CD4-positive, alpha-beta T cell treated with Interleukin-17A for 4 hours (primary cell): ENCODE results near the gene SETD5.

Experiments used
- DNase-seq: peaks from one replicate; pipeline ENCODE4 v3.0.0-alpha.2; 2020; ENCODE audit warnings: mixed read lengths

SETD5 gene

GRCh38 chr3:9409981-9410854 is 12.8 kb downstream of the SETD5 start:
- DNase-seq, result no peak

- no peak for DNase-seq
These were observed 13.9 kb downstream of the SETD5 start for GRCh38 chr3:9411302-9411701.

- DNase-seq, result no peak
These were observed 14.9 kb downstream of the SETD5 start for GRCh38 chr3:9412293-9412692.

DNA sequence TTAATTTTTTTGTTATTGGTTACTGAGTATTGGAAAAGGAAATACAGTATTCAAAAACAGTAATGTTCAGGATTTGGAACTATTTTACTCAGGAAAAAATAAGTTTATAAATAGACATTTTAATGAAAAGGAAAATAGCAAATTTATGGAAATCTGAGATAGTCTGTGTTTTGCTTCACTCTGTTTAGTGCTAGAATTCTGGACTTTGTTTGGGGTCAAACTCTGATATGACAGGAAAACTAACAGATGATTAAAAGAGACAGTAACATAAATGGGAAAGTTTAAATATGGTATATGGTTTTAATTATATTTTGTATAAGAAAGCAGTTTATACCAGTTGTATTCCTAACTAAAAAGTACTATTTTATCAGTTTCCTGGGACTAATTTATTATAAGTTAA is 17.4 kb downstream of the SETD5 start:
- no peak for DNase-seq

- no peak for DNase-seq
These were observed 18.2 kb downstream of the SETD5 start for GRCh38 chr3:9415485-9416138.

DNA sequence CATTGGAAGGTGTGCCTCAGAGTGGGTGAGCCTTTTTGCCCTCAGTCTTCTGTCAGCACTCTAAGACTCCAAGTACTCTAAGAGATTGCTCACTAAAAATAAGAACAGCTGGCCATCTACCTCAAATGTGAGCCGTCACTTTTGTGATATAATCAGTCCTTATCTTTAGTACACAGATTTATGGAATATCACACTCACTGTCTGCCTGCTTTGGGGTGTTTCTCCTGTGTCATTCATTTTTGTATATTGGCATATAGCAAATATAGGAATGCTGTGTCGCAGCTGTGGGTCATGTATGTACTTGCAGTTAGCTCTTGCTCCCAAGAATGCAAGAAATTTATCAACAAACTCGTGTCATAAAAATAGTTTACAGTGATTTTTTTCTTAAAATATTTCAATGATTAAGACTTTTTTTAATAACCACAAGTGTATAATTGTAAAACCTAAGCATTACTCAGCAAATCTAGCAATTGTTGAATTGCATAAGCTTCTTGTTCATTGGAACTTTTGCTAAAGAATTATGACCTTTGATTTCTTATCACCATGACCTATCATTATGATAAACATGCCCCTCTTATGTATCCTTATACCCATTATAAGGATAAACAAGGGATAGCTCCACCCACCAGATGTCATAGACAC is 18.8 kb downstream of the SETD5 start:
- no peak for DNase-seq

GRCh38 chr3:9420850-9421549 is 23.6 kb downstream of the SETD5 start:
- DNase-seq, result no peak

DNA sequence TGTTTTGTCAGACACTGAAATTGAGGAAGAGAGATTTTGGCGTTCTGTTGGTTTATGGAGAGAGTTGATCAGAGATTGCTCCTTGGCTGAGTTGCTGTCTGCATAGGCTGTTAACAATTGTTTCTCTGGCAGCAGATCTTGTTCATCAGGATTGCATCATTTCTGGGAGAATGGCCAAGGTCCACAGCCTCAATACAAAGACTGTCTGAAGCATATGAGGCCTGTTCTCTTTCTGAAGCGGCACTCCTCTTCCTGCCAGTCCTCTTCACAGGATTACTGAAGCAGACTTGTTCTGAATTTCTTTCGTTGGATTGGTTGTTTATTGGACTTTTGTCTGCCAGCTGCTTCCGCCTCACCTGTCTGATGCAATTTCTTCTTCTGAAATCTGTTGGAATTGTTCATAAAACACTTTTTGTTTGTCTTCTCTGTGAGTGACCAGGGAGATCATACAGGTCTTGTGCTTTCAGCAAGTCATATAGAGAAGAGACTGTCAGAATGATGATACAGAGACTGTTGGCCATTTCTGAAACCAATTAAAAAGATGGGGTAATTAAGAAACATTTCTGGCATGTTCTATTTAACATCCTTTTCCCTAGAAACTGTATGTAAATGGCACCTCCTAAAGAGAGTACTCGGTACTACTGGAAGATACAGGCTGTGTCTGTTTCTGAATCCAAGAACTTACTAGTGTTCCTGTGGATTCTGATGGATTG is 25.5 kb downstream of the SETD5 start:
- no peak for DNase-seq

DNA sequence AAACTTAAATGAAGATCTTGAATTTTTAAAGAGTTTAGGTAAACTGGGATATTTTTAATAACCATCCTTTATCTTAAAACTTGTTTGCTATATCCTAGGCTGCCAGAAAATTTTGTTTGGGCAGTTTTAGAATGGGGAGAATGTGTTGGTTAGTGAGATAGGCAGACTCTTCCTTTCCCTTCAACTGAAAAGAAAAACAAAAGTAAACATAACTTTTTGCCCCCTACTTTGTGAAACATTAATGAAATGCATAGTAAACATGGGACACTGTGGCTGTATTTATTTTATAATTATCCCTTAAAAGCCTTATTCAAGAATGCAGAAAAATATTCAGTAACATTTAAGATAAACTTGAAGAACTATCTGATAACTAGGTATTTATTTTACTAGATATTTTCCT is 31.0 kb downstream of the SETD5 start:
- DNase-seq, result no peak

- no peak for DNase-seq
These were observed 33.3 kb downstream of the SETD5 start for GRCh38 chr3:9430733-9431132.

DNA sequence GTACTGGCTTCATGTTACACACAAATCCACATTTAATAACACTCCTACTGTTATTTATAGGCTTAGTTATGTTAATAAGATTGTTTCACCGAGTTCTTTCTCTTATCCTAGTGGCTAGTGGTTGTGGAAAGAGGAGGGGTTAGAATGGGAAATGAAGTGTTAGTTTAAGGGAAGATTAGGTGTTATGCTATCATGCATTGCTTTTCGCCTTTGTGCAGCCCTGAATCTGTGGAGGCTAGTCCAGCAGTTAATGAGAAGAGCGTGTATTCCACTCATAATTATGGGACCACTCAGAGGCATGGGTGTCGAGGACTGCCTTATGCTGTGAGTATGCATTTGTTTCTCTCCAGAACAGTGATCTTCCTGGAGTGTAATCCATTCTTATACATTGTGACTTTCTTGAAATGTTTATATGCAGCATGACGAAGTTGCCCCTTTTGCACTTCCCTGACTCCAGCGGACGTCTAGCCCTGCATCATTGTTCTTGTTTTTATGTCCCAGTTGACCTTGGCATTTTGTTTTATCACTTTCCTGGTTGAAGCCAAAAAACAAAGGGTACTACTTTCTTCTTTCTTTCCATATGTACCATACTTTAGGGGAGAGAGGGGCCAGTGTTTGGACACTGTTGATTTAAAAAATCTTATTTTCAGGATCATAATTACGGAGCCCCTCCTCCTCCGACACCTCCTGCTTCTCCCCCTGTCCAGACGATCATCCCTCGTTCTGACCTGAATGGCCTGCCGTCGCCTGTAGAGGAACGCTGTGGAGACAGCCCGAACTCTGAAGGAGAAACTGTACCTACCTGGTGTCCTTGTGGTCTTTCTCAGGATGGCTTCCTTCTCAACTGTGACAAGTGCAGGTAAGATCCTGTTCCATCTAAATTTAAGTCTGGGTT is 36.5 kb downstream of the SETD5 start:
- DNase-seq, result no peak

DNA sequence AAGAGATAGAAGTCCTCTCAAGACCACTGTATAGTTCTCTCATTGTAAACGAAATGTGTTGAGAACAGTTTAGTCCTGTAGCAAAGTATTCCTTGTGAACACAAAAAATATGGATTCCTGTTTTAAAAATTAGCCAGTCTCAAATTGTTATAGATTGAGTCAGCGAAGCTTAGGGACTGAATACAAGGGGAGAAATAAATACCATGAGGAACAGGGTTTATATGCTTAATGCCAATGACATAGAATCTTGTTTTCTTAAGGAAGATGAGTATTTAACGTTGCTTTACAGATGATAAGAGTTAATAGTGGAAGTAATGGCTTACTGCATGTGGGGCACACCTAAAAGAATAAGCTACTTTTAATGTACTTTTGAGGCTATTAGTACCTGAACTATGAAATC is 37.9 kb downstream of the SETD5 start:
- DNase-seq, result no peak

- no peak for DNase-seq
These were observed 41.9 kb downstream of the SETD5 start for GRCh38 chr3:9439331-9439730.

- DNase-seq, result no peak
These were observed 44.2 kb downstream of the SETD5 start for GRCh38 chr3:9441501-9442221.

- no peak for DNase-seq
These were observed 50.7 kb downstream of the SETD5 start for GRCh38 chr3:9448071-9448470.

DNA sequence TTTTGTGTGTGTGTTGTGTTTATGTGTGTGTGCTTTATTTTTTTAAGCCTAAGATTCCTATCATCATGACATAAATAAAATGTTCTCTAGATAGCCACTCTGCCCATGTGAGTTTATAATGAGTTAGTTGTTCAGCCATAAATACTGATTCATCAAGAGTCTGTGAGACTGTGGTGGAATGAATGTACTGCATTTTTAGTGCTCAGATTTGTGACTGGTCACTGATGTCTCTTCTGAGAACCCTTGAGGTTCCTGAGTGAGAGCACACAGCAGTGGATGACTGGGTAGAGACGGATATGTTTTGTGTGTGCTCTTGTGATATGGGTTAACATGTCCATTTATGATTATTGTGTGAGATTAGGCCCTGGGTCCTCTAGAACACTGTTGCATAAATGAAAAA is 51.2 kb downstream of the SETD5 start:
- DNase-seq, result no peak

GRCh38 chr3:9450126-9450525 is 52.7 kb downstream of the SETD5 start:
- no peak for DNase-seq

- no peak for DNase-seq
These were observed 53.6 kb downstream of the SETD5 start for GRCh38 chr3:9450991-9451390.

- no peak for DNase-seq
These were observed 55.0 kb downstream of the SETD5 start for GRCh38 chr3:9452417-9452816.

DNA sequence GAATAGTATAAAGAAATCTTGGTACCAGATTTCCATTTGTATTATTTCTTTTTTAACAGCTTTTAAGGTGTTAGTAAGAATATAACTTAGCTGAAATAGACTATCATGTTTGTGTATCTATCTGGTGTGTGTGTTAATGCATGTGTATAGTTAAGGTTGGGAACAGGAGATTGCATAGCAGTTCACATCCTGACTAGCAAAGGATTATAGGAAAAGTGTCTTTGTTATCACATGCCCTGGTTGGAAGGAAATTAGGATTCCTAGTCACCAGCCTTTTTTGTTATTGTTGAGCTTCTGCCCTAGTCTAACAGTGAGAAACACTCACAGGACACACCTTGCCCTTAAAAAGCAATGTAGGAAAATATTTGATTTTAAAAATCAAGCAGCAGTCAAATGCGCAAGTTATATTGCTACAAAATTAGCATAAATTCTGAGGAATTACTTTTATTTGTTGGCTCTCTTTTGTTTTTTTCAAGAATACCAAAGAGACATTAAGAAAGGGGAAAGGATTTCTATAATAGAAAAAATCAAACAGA is 58.2 kb downstream of the SETD5 start:
- no peak for DNase-seq

GRCh38 chr3:9467451-9467850 is 70.0 kb downstream of the SETD5 start:
- no peak for DNase-seq
